SK-N-SH (cell line): ENCODE data around the gene ZNF227. TPM values are rescaled to one million over a fixed set of nuclear protein-coding genes. Genes with fewer than 3 reads are reported as not detected.

Source experiments
- CTCF ChIA-PET: fragments of 300-600, 350-600 bp; formaldehyde crosslinking; extraction: SDS; loops from one replicate; lab custom pipeline; 2021; lab: Yijun Ruan, JAX
- POLR2A ChIA-PET: fragments of 350-600 bp; sonication (Branson Sonifier 250); formaldehyde crosslinking; extraction: SDS; loops from one replicate; lab custom pipeline; 2020; ENCODE audit warnings: antibody characterized with exemption, inconsistent platforms; lab: Yijun Ruan, JAX
- DNase-seq: peaks from one replicate; pipeline ENCODE4 v3.0.0; 2012
- H2AFZ ChIP-seq: fragments of 200-600 bp; sonication (generic); 2 replicates; pipeline ENCODE4 v1.8.1; 2016; ENCODE audit warnings: antibody characterized with exemption, mild to moderate bottlenecking, low read depth
- H3F3A ChIP-seq: fragments of 200-600 bp; sonication (generic); replicated peaks from 2 replicates; pipeline ENCODE3; 2016; ENCODE audit warnings: antibody characterized with exemption, mild to moderate bottlenecking; ENCODE audit not compliant: insufficient read depth
- H3K27ac ChIP-seq, 2 experiments: fragments of 200-500 bp in 1 of 2; fragments of 200-600 bp in 1 of 2; sonication (Bioruptor generic) in 1 of 2; sonication (generic), shearing (Covaris generic) in 1 of 2; 2 replicates each; pipeline versions ENCODE4 v1.5.1 to v1.6.1; 2014 to 2016; ENCODE audit warnings: low read depth in 2 of 2, inconsistent platforms in 1 of 2, low read length in 1 of 2, mild to moderate bottlenecking in 1 of 2, mixed read lengths in 1 of 2
- H3K27me3 ChIP-seq: fragments of 200-600 bp; sonication (generic), shearing (Covaris generic); 2 replicates; pipeline ENCODE4 v1.6.1; 2016; ENCODE audit warnings: mixed run types; ENCODE audit not compliant: insufficient read depth
- H3K36me3 ChIP-seq, 2 experiments: fragments of 200-500 bp in 1 of 2; fragments of 200-600 bp in 1 of 2; sonication (Bioruptor generic) in 1 of 2; sonication (generic) in 1 of 2; replicated peaks in 1 of 2; 2 replicates each; pipeline versions ENCODE3 to v1.5.1; 2014 to 2016; ENCODE audit warnings: low read length in 1 of 2, mild to moderate bottlenecking in 1 of 2; ENCODE audit not compliant: insufficient read depth in 2 of 2, control insufficient read depth in 1 of 2
- H3K4me1 ChIP-seq, 2 experiments: fragments of 200-500 bp in 1 of 2; fragments of 200-600 bp in 1 of 2; sonication (Bioruptor generic) in 1 of 2; sonication (generic), shearing (Covaris generic) in 1 of 2; 2 replicates each; pipeline versions ENCODE4 v1.5.1 to v1.6.1; 2014 to 2016; ENCODE audit warnings: low read depth in 1 of 2, low read length in 1 of 2, mixed run types in 1 of 2; ENCODE audit not compliant: insufficient read depth in 2 of 2, control insufficient read depth in 1 of 2
- H3K4me2 ChIP-seq: fragments of 200-600 bp; sonication (generic), shearing (Covaris generic); 2 replicates; pipeline ENCODE4 v1.6.1; 2017; ENCODE audit warnings: mixed run types
- H3K4me3 ChIP-seq, 2 experiments: fragments of 200-500 bp in 1 of 2; fragments of 200-600 bp in 1 of 2; sonication (Bioruptor generic) in 1 of 2; sonication (generic), shearing (Covaris generic) in 1 of 2; 2 replicates each; pipeline versions ENCODE4 v1.5.1 to v1.8.1; 2014 to 2016; ENCODE audit warnings: low read depth in 2 of 2, inconsistent platforms in 1 of 2, low read length in 1 of 2, mild to moderate bottlenecking in 1 of 2, mixed read lengths in 1 of 2, moderate library complexity in 1 of 2
- H3K79me2 ChIP-seq: fragments of 200-600 bp; sonication (generic); 2 replicates; pipeline ENCODE4 v1.8.1; 2017; ENCODE audit warnings: mild to moderate bottlenecking; ENCODE audit not compliant: insufficient read depth
- H3K9ac ChIP-seq: fragments of 200-600 bp; sonication (generic); 2 replicates; pipeline ENCODE4 v1.6.1; 2017; ENCODE audit warnings: mixed run types
- H3K9me2 ChIP-seq: fragments of 200-600 bp; sonication (generic); 2 replicates; pipeline ENCODE4 v1.6.1; 2017; ENCODE audit warnings: mixed run types
- H3K9me3 ChIP-seq: fragments of 200-600 bp; sonication (generic); 2 replicates; pipeline ENCODE4 v1.6.1; 2017; ENCODE audit warnings: mixed run types, mild to moderate bottlenecking, moderate library complexity
- H4K20me1 ChIP-seq: fragments of 200-600 bp; sonication (generic); 2 replicates; pipeline ENCODE4 v1.6.1; 2017; ENCODE audit warnings: mild to moderate bottlenecking, mixed run types; ENCODE audit not compliant: insufficient read depth
- CHD2 ChIP-seq: fragments of 150-350 bp; IDR thresholded peaks from 2 replicates; pipeline ENCODE4 v1.6.1; 2018; ENCODE audit warnings: low read length; ENCODE audit not compliant: partially characterized antibody
- EP300 ChIP-seq, 2 experiments: IDR thresholded peaks; 2 replicates each; pipeline versions ENCODE4 v1.4.0 to v1.6.1; 2012; ENCODE audit warnings: borderline replicate concordance in 1 of 2, low read depth in 1 of 2, low read length in 1 of 2
- MEF2A ChIP-seq: IDR thresholded peaks from 2 replicates; pipeline ENCODE4 v1.4.0; 2012; ENCODE audit warnings: low read depth, borderline replicate concordance
- NRF1 ChIP-seq: IDR thresholded peaks from 2 replicates; pipeline ENCODE4 v1.6.1; 2012; ENCODE audit warnings: low read depth, mild to moderate bottlenecking, low read length
- RAD21 ChIP-seq: IDR thresholded peaks from 2 replicates; pipeline ENCODE4 v1.6.1; 2012; ENCODE audit warnings: mild to moderate bottlenecking, low read length
- SIN3A ChIP-seq: IDR thresholded peaks from 2 replicates; pipeline ENCODE4 v1.6.1; 2012; ENCODE audit warnings: low read depth, mild to moderate bottlenecking, low read length, moderate library complexity, borderline replicate concordance
- TEAD4 ChIP-seq: IDR thresholded peaks from 2 replicates; pipeline ENCODE4 v1.4.0; 2012; ENCODE audit warnings: mild to moderate bottlenecking, borderline replicate concordance; ENCODE audit not compliant: insufficient read depth
- WGBS: methylation state at CpG from one replicate; pipeline ENCODE4 v1.1.6; 2017; ENCODE audit warnings: low lambda C conversion rate; 5-methylcytosine and 5-hydroxymethylcytosine counted together
- polyA plus RNA-seq, 3 experiments: library from polyadenylated mRNA; depleted of rRNA; stranded (reverse); fragments of >200 nt; gene quantifications; 2 replicates each; pipeline ENCODE4 v1.2.3, GENCODE V29; 2012
- TF ChIP-seq, protein P1 (sequence below): fragments of 150-350 bp; IDR thresholded peaks from 2 replicates; pipeline ENCODE4 v1.6.1; 2016; ENCODE audit warnings: mild to moderate bottlenecking, low read depth, low read length
- TF ChIP-seq, protein P2 (sequence below): fragments of 200-600 bp; sonication (generic); IDR thresholded peaks from 2 replicates; pipeline ENCODE4 v1.6.1; 2017; ENCODE audit warnings: antibody characterized with exemption, mild to moderate bottlenecking, moderate library complexity
- TF ChIP-seq, protein P3 (sequence below): fragments of 150-350 bp; IDR thresholded peaks from 2 replicates; pipeline ENCODE4 v1.6.1; 2017; ENCODE audit warnings: antibody characterized with exemption, low read length, low read depth, borderline replicate concordance

ZNF227 gene
- polyA plus RNA-seq, 1 of the 3 experiments (the other 2 are of a cell fraction): 8.3 TPM

DNA sequence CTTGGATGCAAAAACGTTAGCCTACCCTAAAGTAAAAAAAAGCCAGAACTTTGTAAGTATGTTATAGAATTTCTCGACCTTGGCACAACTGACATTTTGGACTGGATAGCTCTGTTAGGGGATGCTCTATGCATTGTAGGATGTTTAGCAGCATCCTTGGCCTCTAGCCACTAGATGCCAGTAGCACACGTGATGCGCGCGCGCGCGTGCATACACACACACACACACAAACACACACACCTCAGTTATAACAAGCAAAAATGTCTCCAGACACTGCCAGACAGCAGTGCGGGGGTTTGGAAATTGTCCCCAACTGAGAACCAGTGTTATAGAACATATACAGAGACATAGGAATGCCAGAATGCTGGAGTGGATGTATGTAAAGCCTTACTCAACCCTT, 30.2 kb upstream of the ZNF227 start:
- H2AFZ ChIP-seq: no peak overlapping the region
- WGBS: 85% methylated on average over 10 of the region's 10 CpGs
- CTCF ChIA-PET: no interaction called here

DNA sequence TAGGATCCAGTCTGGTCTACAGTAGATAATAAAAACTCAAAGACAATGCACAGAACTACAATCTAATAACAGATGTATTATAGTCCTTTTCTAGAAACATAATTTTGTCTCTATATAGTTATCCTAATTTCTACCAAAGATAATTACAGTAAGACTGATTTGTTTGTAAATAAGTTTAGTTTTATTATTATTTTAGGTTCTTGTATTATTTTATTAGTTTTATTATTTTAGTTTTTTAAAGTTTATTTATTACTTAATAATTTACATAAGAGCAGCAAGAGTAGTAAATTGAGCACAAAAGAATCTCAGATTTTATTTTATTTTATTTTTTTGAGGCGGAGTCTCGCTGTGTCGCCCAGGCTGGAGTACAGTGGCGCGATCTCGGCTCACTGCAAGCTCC, 22.3 kb upstream of the ZNF227 start:
- H3K9ac ChIP-seq: no peak overlapping the region
- TF ChIP-seq SIN3A: no peak
- TF ChIP-seq MEF2A: no peak
- TF ChIP-seq, protein P1, sequence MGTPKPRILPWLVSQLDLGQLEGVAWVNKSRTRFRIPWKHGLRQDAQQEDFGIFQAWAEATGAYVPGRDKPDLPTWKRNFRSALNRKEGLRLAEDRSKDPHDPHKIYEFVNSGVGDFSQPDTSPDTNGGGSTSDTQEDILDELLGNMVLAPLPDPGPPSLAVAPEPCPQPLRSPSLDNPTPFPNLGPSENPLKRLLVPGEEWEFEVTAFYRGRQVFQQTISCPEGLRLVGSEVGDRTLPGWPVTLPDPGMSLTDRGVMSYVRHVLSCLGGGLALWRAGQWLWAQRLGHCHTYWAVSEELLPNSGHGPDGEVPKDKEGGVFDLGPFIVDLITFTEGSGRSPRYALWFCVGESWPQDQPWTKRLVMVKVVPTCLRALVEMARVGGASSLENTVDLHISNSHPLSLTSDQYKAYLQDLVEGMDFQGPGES: no peak
- no peak for TF ChIP-seq NRF1
- TF ChIP-seq, protein P2, sequence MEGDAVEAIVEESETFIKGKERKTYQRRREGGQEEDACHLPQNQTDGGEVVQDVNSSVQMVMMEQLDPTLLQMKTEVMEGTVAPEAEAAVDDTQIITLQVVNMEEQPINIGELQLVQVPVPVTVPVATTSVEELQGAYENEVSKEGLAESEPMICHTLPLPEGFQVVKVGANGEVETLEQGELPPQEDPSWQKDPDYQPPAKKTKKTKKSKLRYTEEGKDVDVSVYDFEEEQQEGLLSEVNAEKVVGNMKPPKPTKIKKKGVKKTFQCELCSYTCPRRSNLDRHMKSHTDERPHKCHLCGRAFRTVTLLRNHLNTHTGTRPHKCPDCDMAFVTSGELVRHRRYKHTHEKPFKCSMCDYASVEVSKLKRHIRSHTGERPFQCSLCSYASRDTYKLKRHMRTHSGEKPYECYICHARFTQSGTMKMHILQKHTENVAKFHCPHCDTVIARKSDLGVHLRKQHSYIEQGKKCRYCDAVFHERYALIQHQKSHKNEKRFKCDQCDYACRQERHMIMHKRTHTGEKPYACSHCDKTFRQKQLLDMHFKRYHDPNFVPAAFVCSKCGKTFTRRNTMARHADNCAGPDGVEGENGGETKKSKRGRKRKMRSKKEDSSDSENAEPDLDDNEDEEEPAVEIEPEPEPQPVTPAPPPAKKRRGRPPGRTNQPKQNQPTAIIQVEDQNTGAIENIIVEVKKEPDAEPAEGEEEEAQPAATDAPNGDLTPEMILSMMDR: no peak
- TF ChIP-seq EP300 (IDR thresholded peaks at IDR 0.05; ENCODE audit: borderline replicate concordance in 1 of 2, low read depth in 1 of 2, low read length in 1 of 2): no peak
- TF ChIP-seq, all 33 proteins: peak for 0
- no peak overlapping the region for H3K27ac ChIP-seq
- H3K79me2 ChIP-seq: no peaks in the 10 kb centered on the region
- H4K20me1 ChIP-seq: no peaks in the 10 kb centered on the region
- H3K9me2 ChIP-seq: 0 out of 2 replicates have a peak, but pooled peaks cover 6% of the 10 kb centered on the region
- H3K4me3 ChIP-seq: no peak overlapping the region
- H3K27me3 ChIP-seq: no peaks in the 10 kb centered on the region
- WGBS: 83% methylated on average over 6 of the region's 6 CpGs
- CTCF ChIA-PET: no interaction called here
- H3F3A ChIP-seq: no peaks in the 10 kb centered on the region
- H3K36me3 ChIP-seq: no peaks in the 10 kb centered on the region
- H3K4me1 ChIP-seq: no peaks in the 10 kb centered on the region
- POLR2A ChIA-PET: no interaction called here
- H3K9me3 ChIP-seq: peaks cover 4% of the 10 kb centered on the region; the same call in 1 of the 2 replicates
- no peak overlapping the region for H2AFZ ChIP-seq
- no peak for DNase-seq
- H3K4me2 ChIP-seq: no peak overlapping the region

More for the DNA sequence above, 30.2 kb upstream of the ZNF227 start:
- POLR2A ChIA-PET: no interaction called here
- Histone ChIP-seq H3K4me1 (no peaks in the 10 kb centered on the region), H3K36me3 (peaks cover 0 to 3% of the 10 kb centered on the region in 2 experiments), H3K4me3 (no peak overlapping the region), H3K27ac (no peak overlapping the region), H3F3A (peaks cover 3% of the 10 kb centered on the region), H3K9me3 (no peaks in the 10 kb centered on the region; the same call in 1 of the 2 replicates), H3K4me2 (no peak overlapping the region), H3K9ac (no peak overlapping the region), H3K9me2 (0 out of 2 replicates have a peak, but pooled peaks cover 2% of the 10 kb centered on the region), H3K27me3 (no peaks in the 10 kb centered on the region), H4K20me1 (no peaks in the 10 kb centered on the region), H3K79me2 (no peaks in the 10 kb centered on the region)
- TF ChIP-seq RAD21 (no peak), TEAD4 (no peak), CHD2 (no peak)
- TF ChIP-seq, protein P2: no peak
- TF ChIP-seq, protein P3, sequence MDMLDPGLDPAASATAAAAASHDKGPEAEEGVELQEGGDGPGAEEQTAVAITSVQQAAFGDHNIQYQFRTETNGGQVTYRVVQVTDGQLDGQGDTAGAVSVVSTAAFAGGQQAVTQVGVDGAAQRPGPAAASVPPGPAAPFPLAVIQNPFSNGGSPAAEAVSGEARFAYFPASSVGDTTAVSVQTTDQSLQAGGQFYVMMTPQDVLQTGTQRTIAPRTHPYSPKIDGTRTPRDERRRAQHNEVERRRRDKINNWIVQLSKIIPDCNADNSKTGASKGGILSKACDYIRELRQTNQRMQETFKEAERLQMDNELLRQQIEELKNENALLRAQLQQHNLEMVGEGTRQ: no peak
- DNase-seq: no peak
